Measurements from ENCODE around the gene NTRK3.

Gene NTRK3

DNA sequence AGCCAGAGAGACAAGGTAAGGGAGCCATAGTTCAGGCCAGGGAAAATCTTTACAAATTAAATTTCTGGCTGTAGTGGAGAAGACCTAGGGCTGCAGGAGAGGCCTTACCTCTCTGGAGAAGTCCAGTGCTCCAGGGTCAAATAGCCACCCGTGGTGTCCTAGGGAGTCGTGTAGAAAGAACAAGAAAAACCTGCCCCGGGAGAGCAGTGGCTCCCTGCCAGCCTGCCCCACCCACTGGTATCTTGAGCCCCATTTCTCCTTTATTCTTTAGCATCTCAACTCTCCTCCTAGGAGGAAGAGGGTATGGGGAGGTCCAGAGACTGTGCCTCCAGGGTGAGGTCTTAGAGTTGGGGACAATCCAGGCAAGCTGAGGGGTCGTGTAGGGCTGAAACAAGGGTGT is 32.1 kb upstream of the NTRK3 start:
- H3K9me2 ChIP-seq (replicated peaks; ENCODE audit: control insufficient read depth, low read length): no peaks in the 10 kb centered on the region
- peaks cover 1% of the 10 kb centered on the region; the same call in 1 of the 2 replicates for H3K27me3 ChIP-seq (ENCODE audit: control insufficient read depth, low read length)
- H3K27ac ChIP-seq (ENCODE audit: low read depth, low read length): no peak overlapping the region
- no peaks in the 10 kb centered on the region for H3K36me3 ChIP-seq (ENCODE audit: control insufficient read depth, low read length)
- no peaks in the 10 kb centered on the region for H4K20me1 ChIP-seq (ENCODE audit: control insufficient read depth, insufficient read depth, low read depth, low read length)
- no peaks in the 10 kb centered on the region for H3K79me2 ChIP-seq (ENCODE audit: control insufficient read depth, low read length)
- H3K9me3 ChIP-seq (ENCODE audit: control insufficient read depth, insufficient read depth, low read length): no peaks in the 10 kb centered on the region
- H3K4me1 ChIP-seq (ENCODE audit: control insufficient read depth, low read length): no peaks in the 10 kb centered on the region
- H3K4me3 ChIP-seq (ENCODE audit: low read length): no peak overlapping the region
- H3F3A ChIP-seq (ENCODE audit: control insufficient read depth, insufficient read depth): no peaks in the 10 kb centered on the region
- H3K4me2 ChIP-seq (ENCODE audit: low read length): no peak overlapping the region
- TF ChIP-seq EZH2phosphoT487 (IDR thresholded peaks at IDR 0.05; ENCODE audit: borderline replicate concordance, low read length): no peak
- TF ChIP-seq, protein P1, sequence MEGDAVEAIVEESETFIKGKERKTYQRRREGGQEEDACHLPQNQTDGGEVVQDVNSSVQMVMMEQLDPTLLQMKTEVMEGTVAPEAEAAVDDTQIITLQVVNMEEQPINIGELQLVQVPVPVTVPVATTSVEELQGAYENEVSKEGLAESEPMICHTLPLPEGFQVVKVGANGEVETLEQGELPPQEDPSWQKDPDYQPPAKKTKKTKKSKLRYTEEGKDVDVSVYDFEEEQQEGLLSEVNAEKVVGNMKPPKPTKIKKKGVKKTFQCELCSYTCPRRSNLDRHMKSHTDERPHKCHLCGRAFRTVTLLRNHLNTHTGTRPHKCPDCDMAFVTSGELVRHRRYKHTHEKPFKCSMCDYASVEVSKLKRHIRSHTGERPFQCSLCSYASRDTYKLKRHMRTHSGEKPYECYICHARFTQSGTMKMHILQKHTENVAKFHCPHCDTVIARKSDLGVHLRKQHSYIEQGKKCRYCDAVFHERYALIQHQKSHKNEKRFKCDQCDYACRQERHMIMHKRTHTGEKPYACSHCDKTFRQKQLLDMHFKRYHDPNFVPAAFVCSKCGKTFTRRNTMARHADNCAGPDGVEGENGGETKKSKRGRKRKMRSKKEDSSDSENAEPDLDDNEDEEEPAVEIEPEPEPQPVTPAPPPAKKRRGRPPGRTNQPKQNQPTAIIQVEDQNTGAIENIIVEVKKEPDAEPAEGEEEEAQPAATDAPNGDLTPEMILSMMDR (IDR thresholded peaks at IDR 0.05; ENCODE audit: low read depth, low read length, poor library complexity, severe bottlenecking): no peak

DNA sequence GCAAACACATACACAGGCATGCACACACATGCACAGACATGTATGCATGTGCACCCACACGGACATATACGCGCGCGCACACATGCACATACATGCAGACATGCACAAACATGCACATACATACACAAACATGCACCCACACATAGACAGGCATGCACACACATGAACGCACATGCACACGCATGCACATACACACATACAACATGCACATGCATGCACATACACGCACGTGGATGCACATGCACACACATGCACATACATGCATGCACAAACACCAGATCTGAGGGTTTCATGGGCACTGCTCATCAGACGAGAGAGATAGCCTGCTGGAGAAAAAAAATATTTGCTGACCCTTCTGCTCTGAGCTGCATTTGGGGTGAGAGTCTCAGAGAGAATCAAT is 31.7 kb upstream of the NTRK3 start:
- Histone ChIP-seq H4K20me1 (ENCODE audit: control insufficient read depth, insufficient read depth, low read depth, low read length) (no peaks in the 10 kb centered on the region), H3K36me3 (ENCODE audit: control insufficient read depth, low read length) (no peaks in the 10 kb centered on the region), H3K4me1 (ENCODE audit: control insufficient read depth, low read length) (no peaks in the 10 kb centered on the region), H3F3A (ENCODE audit: control insufficient read depth, insufficient read depth) (no peaks in the 10 kb centered on the region), H3K9me2 (replicated peaks; ENCODE audit: control insufficient read depth, low read length) (no peaks in the 10 kb centered on the region), H3K27ac (ENCODE audit: low read depth, low read length) (no peak overlapping the region), H3K4me2 (ENCODE audit: low read length) (no peak overlapping the region), H3K9me3 (ENCODE audit: control insufficient read depth, insufficient read depth, low read length) (no peaks in the 10 kb centered on the region), H3K4me3 (ENCODE audit: low read length) (no peak overlapping the region), H3K79me2 (ENCODE audit: control insufficient read depth, low read length) (no peaks in the 10 kb centered on the region), H3K27me3 (ENCODE audit: control insufficient read depth, low read length) (peaks cover 6% of the 10 kb centered on the region; the same call in 1 of the 2 replicates)
- TF ChIP-seq, protein P1 (IDR thresholded peaks at IDR 0.05; ENCODE audit: low read depth, low read length, poor library complexity, severe bottlenecking): no peak
- no peak for TF ChIP-seq EZH2phosphoT487 (IDR thresholded peaks at IDR 0.05; ENCODE audit: borderline replicate concordance, low read length)

DNA sequence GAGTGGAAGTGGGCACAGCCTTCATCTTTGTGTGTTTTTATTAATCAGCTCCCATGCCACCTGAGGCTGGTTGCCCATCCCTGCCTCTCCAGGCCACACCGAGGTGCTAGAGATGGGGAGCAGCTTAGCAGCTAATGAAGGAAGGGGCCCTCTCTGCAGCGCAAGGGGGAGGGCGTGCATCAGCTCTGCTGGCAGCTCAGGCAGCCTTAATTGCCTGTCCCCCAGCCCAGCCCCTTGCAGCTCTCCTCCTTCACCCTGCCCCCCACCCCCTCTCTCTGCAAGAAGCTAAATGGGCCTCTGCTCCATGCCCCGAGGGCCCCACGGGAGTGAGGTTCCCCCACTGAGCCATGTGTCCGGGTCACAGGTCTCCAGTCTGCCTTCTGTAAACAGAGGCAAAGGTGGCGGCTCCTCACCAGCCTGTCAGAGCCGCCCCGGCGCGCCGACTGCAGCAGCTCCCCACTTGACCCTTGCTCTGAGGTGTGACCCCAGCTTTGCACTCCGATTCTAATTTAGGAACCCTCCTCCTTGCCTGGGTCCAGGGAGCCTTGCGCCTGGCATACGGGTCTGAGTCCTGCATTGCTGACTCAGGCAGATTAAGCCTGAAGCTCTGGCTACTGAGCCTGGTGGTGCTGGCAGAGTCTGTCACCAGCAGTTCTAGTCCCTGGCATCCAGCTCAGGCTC is 27.9 kb upstream of the NTRK3 start:
- Histone ChIP-seq H3K4me3 (ENCODE audit: low read length) (no peak overlapping the region), H3K27me3 (ENCODE audit: control insufficient read depth, low read length) (peaks cover 23% of the 10 kb centered on the region), H3K9me2 (replicated peaks; ENCODE audit: control insufficient read depth, low read length) (no peaks in the 10 kb centered on the region), H3K4me2 (ENCODE audit: low read length) (no peak overlapping the region), H3K27ac (ENCODE audit: low read depth, low read length) (no peak overlapping the region), H3K4me1 (ENCODE audit: control insufficient read depth, low read length) (no peaks in the 10 kb centered on the region), H4K20me1 (ENCODE audit: control insufficient read depth, insufficient read depth, low read depth, low read length) (no peaks in the 10 kb centered on the region), H3K9me3 (ENCODE audit: control insufficient read depth, insufficient read depth, low read length) (no peaks in the 10 kb centered on the region), H3F3A (ENCODE audit: control insufficient read depth, insufficient read depth) (no peaks in the 10 kb centered on the region), H3K36me3 (ENCODE audit: control insufficient read depth, low read length) (no peaks in the 10 kb centered on the region), H3K79me2 (ENCODE audit: control insufficient read depth, low read length) (no peaks in the 10 kb centered on the region)
- TF ChIP-seq EZH2phosphoT487 (IDR thresholded peaks at IDR 0.05; ENCODE audit: borderline replicate concordance, low read length): no peak
- TF ChIP-seq, protein P1 (IDR thresholded peaks at IDR 0.05; ENCODE audit: low read depth, low read length, poor library complexity, severe bottlenecking): no peak
